SU-DHL-6 (cell line): ENCODE data around the gene DOLK.
A peak's percentile ranks its signal among the peaks of the same experiment; 100 is the strongest.
"Not testable (repeated sequence)": the region's sequence is repeated elsewhere in the genome, so short reads cannot be mapped to it uniquely, and the experiment has no call there.

ENCODE experiments used
- H2AFZ ChIP-seq: fragments of 200-600 bp; sonication (generic); 2 replicates; pipeline ENCODE4 v1.6.1; 2014; ENCODE audit warnings: low read depth, mild to moderate bottlenecking, moderate library complexity, mixed read lengths, antibody characterized with exemption, low read length; ENCODE audit not compliant: severe bottlenecking
- H3F3A ChIP-seq: fragments of 200-600 bp; shearing (Covaris generic); 2 replicates; pipeline ENCODE4 v1.6.0; 2016; ENCODE audit warnings: antibody characterized with exemption, mild to moderate bottlenecking; ENCODE audit not compliant: insufficient read depth
- H3K27ac ChIP-seq: fragments of 200-600 bp; sonication (generic); 2 replicates; pipeline ENCODE4 v1.5.1; 2016; ENCODE audit warnings: low read depth, mild to moderate bottlenecking, low read length, moderate library complexity, mixed read lengths
- H3K27me3 ChIP-seq: fragments of 200-600 bp; sonication (generic), shearing (Covaris generic); 2 replicates; pipeline ENCODE4 v1.6.0; 2014; ENCODE audit warnings: mild to moderate bottlenecking, low read length
- H3K36me3 ChIP-seq: fragments of 200-600 bp; sonication (generic); 2 replicates; pipeline ENCODE4 v1.6.1; 2014; ENCODE audit warnings: mild to moderate bottlenecking, low read length, mixed read lengths
- H3K4me2 ChIP-seq: fragments of 300-600, 200-600 bp; shearing (Covaris generic), sonication (generic); 2 replicates; pipeline ENCODE4 v1.6.0; 2014; ENCODE audit warnings: low read length, low read depth, mild to moderate bottlenecking; ENCODE audit not compliant: poor library complexity, severe bottlenecking
- H3K4me3 ChIP-seq: fragments of 200-600 bp; sonication (generic); 2 replicates; pipeline ENCODE4 v1.5.1; 2014; ENCODE audit warnings: antibody characterized with exemption, low read length, mild to moderate bottlenecking, mixed read lengths; ENCODE audit not compliant: insufficient read depth, poor library complexity, severe bottlenecking
- H3K79me2 ChIP-seq: fragments of 200-600 bp; sonication (generic); 2 replicates; pipeline ENCODE4 v1.6.1; 2014; ENCODE audit warnings: mild to moderate bottlenecking, low read length, moderate library complexity; ENCODE audit not compliant: insufficient read depth
- H3K9ac ChIP-seq: fragments of 200-600 bp; sonication (generic); 2 replicates; pipeline ENCODE4 v1.7.0; 2014; ENCODE audit warnings: mild to moderate bottlenecking, low read length
- H3K9me2 ChIP-seq: fragments of 200-600 bp; sonication (generic); replicated peaks from 2 replicates; pipeline ENCODE4 v1.6.1; 2014; ENCODE audit warnings: low read length; ENCODE audit not compliant: insufficient read depth
- H3K9me3 ChIP-seq: fragments of 200-600 bp; sonication (generic); 2 replicates; pipeline ENCODE4 v1.6.1; 2014; ENCODE audit warnings: low read length, mixed read lengths; ENCODE audit not compliant: insufficient read depth
- H4K20me1 ChIP-seq: fragments of 200-600 bp; sonication (generic); 2 replicates; pipeline ENCODE4 v1.6.1; 2014; ENCODE audit warnings: low read depth, mild to moderate bottlenecking, antibody characterized with exemption, low read length, moderate library complexity, mixed read lengths
- EZH2phosphoT487 ChIP-seq: fragments of 200-600 bp; sonication (generic), shearing (Covaris generic); conservative IDR thresholded peaks from 2 replicates; pipeline ENCODE4 v1.6.1; 2018; ENCODE audit warnings: mild to moderate bottlenecking, antibody characterized with exemption, low read length, moderate library complexity, mixed read lengths
- TF ChIP-seq, protein P1 (sequence below): fragments of 200-600 bp; sonication (generic); IDR thresholded peaks from one replicate; pipeline ENCODE4 v1.5.1; 2017; ENCODE audit warnings: antibody characterized with exemption, mild to moderate bottlenecking, low read length, moderate library complexity; ENCODE audit not compliant: insufficient read depth, poor library complexity, severe bottlenecking

Gene DOLK

DNA sequence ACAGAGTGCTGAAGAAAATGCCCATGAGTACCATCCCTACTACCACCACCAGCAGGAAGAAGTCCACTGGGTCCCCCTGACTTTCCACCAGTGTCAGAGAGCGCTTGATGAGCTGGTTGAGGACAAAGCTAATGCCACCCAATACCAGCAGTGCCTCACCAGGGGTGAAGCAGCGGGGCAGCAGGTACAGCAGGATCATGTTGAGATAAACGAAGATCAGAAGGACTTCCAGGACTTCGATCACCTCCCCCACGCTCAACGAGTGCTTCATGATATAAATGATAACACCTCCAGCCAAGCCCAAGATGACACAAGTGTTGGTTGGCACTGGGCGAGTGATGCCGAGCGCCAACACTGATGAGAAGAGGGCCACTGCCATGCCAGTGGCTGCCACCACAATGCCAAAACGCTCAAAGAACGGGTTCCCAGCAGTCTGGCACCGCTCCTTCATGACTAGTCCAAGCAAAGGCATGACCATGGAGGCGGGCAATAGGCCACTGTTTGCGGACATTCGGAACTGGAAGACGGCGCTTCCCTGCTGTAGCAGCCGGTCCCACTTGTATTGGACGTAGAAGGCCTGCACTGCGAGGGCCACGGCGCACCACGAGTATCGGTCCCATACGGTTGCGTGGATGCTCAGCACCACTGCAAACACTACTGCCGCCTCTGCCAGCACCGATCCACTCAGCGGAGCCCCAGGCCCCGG, 679 bp downstream of the DOLK start:
- Histone ChIP-seq H3K4me3 (peak overlapping the region; percentile 91), H3K9ac (peak overlapping the region; percentile 97), H3K27ac (peak overlapping the region; percentile 39; the same call in 1 of the 2 replicates), H3K36me3 (no peaks in the 10 kb centered on the region), H3F3A (no peaks in the 10 kb centered on the region), H3K4me2 (peak overlapping the region; percentile 78), H3K79me2 (peaks cover 42% of the 10 kb centered on the region), H3K9me3 (no peaks in the 10 kb centered on the region), H4K20me1 (no peaks in the 10 kb centered on the region), H3K27me3 (no peaks in the 10 kb centered on the region), H2AFZ (peak overlapping the region; percentile 85), H3K9me2 (no peaks in the 10 kb centered on the region)
- no peak for TF ChIP-seq EZH2phosphoT487
- TF ChIP-seq, protein P1, sequence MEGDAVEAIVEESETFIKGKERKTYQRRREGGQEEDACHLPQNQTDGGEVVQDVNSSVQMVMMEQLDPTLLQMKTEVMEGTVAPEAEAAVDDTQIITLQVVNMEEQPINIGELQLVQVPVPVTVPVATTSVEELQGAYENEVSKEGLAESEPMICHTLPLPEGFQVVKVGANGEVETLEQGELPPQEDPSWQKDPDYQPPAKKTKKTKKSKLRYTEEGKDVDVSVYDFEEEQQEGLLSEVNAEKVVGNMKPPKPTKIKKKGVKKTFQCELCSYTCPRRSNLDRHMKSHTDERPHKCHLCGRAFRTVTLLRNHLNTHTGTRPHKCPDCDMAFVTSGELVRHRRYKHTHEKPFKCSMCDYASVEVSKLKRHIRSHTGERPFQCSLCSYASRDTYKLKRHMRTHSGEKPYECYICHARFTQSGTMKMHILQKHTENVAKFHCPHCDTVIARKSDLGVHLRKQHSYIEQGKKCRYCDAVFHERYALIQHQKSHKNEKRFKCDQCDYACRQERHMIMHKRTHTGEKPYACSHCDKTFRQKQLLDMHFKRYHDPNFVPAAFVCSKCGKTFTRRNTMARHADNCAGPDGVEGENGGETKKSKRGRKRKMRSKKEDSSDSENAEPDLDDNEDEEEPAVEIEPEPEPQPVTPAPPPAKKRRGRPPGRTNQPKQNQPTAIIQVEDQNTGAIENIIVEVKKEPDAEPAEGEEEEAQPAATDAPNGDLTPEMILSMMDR = no peak

DNA sequence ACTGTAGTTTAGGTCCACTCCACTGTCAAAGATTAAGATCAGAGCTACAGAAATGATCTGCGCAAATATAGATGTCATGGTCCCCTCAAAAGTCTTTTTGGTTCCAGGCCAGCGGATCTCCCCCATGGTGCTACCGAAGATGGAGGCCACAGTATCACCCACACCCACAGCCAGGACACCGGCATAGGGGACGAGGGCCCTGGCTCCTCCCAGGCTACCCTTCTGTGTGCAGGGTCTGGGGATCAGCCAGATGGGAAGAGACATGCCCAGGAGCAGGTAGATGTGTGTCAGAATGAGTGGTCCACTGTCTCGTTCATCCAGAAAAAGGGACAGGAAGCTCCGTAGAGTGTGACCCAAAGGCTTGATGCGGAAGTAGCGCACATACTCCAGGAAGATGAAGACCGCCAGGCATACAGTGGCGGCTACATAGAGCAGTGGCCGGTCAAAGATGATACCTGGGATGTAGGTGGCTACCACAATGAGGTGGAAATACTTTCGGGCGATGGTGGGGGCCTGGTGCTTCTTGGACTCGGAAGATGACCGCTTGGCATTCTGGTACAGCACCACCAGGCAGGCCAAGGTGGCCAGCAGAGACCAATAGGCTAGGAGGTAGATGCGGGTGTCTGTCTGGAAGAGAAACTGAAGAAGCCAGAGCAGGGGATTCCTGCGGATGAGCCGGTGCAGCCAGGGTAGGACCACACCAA, 1.5 kb downstream of the DOLK start:
- no peak for TF ChIP-seq EZH2phosphoT487
- no peaks in the 10 kb centered on the region for H3K9me2 ChIP-seq
- peak overlapping the region; percentile 78 for H3K4me2 ChIP-seq
- H3K27ac ChIP-seq = no peak overlapping the region
- H4K20me1 ChIP-seq = no peaks in the 10 kb centered on the region
- no peak overlapping the region for H2AFZ ChIP-seq
- H3K9ac ChIP-seq = no peak overlapping the region
- H3F3A ChIP-seq = no peaks in the 10 kb centered on the region
- H3K27me3 ChIP-seq = no peaks in the 10 kb centered on the region
- H3K79me2 ChIP-seq = peaks cover 39% of the 10 kb centered on the region
- H3K9me3 ChIP-seq = no peaks in the 10 kb centered on the region
- H3K4me3 ChIP-seq = no peak overlapping the region
- no peaks in the 10 kb centered on the region for H3K36me3 ChIP-seq

DNA sequence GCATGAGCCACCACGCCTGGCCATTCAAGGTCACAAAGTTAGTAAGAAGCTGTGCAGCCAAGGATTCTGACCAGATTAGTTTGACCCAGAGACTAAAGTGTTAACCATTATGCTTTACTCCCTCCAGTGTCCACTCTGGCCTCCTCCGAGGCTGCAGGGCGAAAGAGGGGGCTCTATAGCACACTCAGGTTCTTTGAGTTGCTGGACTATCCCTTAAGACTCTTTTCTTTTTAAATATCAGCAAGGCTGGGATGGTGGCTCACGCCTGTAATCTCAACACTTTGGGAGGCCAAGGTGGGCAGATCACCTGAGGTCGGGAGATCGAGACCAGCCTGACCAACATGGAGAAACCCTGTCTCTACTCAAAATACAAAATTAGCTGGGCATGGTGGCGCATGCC, 2.4 kb downstream of the DOLK start:
- H3K79me2 ChIP-seq = peaks cover 30% of the 10 kb centered on the region
- H3K36me3 ChIP-seq, H3K27me3 ChIP-seq, H3K9me3 ChIP-seq, H2AFZ ChIP-seq, H3K27ac ChIP-seq, H3K9me2 ChIP-seq, H3K9ac ChIP-seq, H4K20me1 ChIP-seq, H3F3A ChIP-seq, H3K4me2 ChIP-seq, H3K4me3 ChIP-seq: not testable (repeated sequence)

DNA sequence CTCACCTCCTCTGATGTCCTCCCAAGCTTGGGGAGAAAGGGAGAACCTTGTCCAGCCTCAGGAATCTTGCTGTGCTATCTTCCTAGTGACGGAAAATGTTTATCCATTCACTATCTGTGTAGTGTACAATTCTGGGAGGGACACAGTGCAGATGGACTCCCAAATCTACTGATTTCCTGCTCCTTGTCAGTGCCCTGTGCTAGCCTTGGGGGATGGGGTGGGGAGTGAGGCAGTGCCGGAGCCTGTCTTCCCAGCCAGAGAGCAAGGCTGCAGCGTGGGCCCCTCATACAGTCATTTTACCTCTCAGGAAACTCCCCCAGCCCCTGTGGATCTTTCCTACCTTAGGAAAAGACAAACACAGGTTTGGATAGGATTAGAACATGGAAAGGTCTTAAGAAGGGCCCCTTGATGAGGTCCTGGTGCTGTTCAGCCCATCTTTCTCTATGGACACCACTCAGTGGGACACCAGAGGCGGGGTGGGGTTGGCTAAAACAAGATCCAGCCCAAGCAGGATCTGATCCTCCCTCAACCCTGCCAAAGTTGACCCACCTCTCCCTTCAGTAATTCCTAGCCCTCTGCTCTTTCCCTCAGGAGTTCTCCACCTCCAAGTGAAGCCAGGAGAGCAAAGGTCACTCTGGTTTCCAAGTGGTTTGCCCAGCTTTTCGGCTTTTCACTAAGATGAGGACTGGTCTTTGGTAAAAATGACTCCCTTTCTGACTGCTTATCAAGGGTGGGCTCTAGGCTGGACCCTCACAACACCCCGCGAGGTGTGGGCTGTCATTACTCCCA, 3.4 kb downstream of the DOLK start:
- Histone ChIP-seq H3K4me2 (no peak overlapping the region), H3K9me2 (no peaks in the 10 kb centered on the region), H3K9ac (no peak overlapping the region), H3K27ac (no peak overlapping the region), H3K27me3 (no peaks in the 10 kb centered on the region), H3K4me3 (no peak overlapping the region), H4K20me1 (no peaks in the 10 kb centered on the region), H2AFZ (no peak overlapping the region), H3F3A (no peaks in the 10 kb centered on the region), H3K79me2 (peaks cover 20% of the 10 kb centered on the region), H3K36me3 (no peaks in the 10 kb centered on the region), H3K9me3 (no peaks in the 10 kb centered on the region)
- TF ChIP-seq, protein P1 = no peak
- TF ChIP-seq EZH2phosphoT487 = no peak
